Measurements from ENCODE around the gene MUSTN1.

Gene MUSTN1

GRCh38 chr3:52809149-52809548, 25.7 kb downstream of the MUSTN1 start:
- DNase-seq (ENCODE audit: low read depth, low spot score), result no peak
- H3K9me3 ChIP-seq (ENCODE audit: insufficient read depth, low read length), result no peaks in the 10 kb centered on the region
- peaks cover 4% of the 10 kb centered on the region for H3K27me3 ChIP-seq (ENCODE audit: insufficient read depth, insufficient read length)
- peaks cover 3% of the 10 kb centered on the region for H3K4me1 ChIP-seq (ENCODE audit: insufficient read depth, insufficient read length)
- no peak overlapping the region for H3K4me3 ChIP-seq (ENCODE audit: insufficient read length, low read depth)
- no peaks in the 10 kb centered on the region for H3K36me3 ChIP-seq (ENCODE audit: insufficient read depth, insufficient read length, low read length)
- TF ChIP-seq SUZ12 (IDR thresholded peaks at IDR 0.05; ENCODE audit: extremely low read depth, insufficient read depth, insufficient read length) (no peak), YY1 (IDR thresholded peaks at IDR 0.05; ENCODE audit: insufficient read depth, insufficient read length) (no peak), ZNF274 (IDR thresholded peaks at IDR 0.05; ENCODE audit: low read depth, low read length) (no peak)
- H3K9ac ChIP-seq (ENCODE audit: insufficient read length, low read depth), result no peak overlapping the region

GRCh38 chr3:52805270-52806039, 29.4 kb downstream of the MUSTN1 start:
- H3K9me3 ChIP-seq (ENCODE audit: insufficient read depth, low read length), result no peaks in the 10 kb centered on the region
- peaks cover 3% of the 10 kb centered on the region for H3K4me1 ChIP-seq (ENCODE audit: insufficient read depth, insufficient read length)
- no peaks in the 10 kb centered on the region for H3K36me3 ChIP-seq (ENCODE audit: insufficient read depth, insufficient read length, low read length)
- H3K4me3 ChIP-seq (ENCODE audit: insufficient read length, low read depth), result no peak overlapping the region
- no peak for TF ChIP-seq ZNF274 (IDR thresholded peaks at IDR 0.05; ENCODE audit: low read depth, low read length)
- no peak for TF ChIP-seq SUZ12 (IDR thresholded peaks at IDR 0.05; ENCODE audit: extremely low read depth, insufficient read depth, insufficient read length)
- TF ChIP-seq YY1 (IDR thresholded peaks at IDR 0.05; ENCODE audit: insufficient read depth, insufficient read length), result no peak
- no peak overlapping the region for H3K9ac ChIP-seq (ENCODE audit: insufficient read length, low read depth)
- no peak for DNase-seq (ENCODE audit: low read depth, low spot score)
- peaks cover 4% of the 10 kb centered on the region for H3K27me3 ChIP-seq (ENCODE audit: insufficient read depth, insufficient read length)

GRCh38 chr3:52801839-52802238, 33.0 kb downstream of the MUSTN1 start:
- Histone ChIP-seq H3K9ac (ENCODE audit: insufficient read length, low read depth) (no peak overlapping the region), H3K9me3 (ENCODE audit: insufficient read depth, low read length) (no peaks in the 10 kb centered on the region), H3K36me3 (ENCODE audit: insufficient read depth, insufficient read length, low read length) (no peaks in the 10 kb centered on the region), H3K27me3 (ENCODE audit: insufficient read depth, insufficient read length) (no peaks in the 10 kb centered on the region), H3K4me3 (ENCODE audit: insufficient read length, low read depth) (no peak overlapping the region), H3K4me1 (ENCODE audit: insufficient read depth, insufficient read length) (peaks cover 8% of the 10 kb centered on the region)
- no peak for DNase-seq (ENCODE audit: low read depth, low spot score)
- TF ChIP-seq ZNF274 (IDR thresholded peaks at IDR 0.05; ENCODE audit: low read depth, low read length) (no peak), SUZ12 (IDR thresholded peaks at IDR 0.05; ENCODE audit: extremely low read depth, insufficient read depth, insufficient read length) (no peak), YY1 (IDR thresholded peaks at IDR 0.05; ENCODE audit: insufficient read depth, insufficient read length) (no peak)

- Histone ChIP-seq H3K4me3 (ENCODE audit: insufficient read length, low read depth) (no peak overlapping the region), H3K9ac (ENCODE audit: insufficient read length, low read depth) (no peak overlapping the region), H3K27me3 (ENCODE audit: insufficient read depth, insufficient read length) (no peaks in the 10 kb centered on the region), H3K4me1 (ENCODE audit: insufficient read depth, insufficient read length) (peaks cover 5% of the 10 kb centered on the region), H3K9me3 (ENCODE audit: insufficient read depth, low read length) (no peaks in the 10 kb centered on the region), H3K36me3 (ENCODE audit: insufficient read depth, insufficient read length, low read length) (no peaks in the 10 kb centered on the region)
- TF ChIP-seq YY1 (IDR thresholded peaks at IDR 0.05; ENCODE audit: insufficient read depth, insufficient read length) (no peak), SUZ12 (IDR thresholded peaks at IDR 0.05; ENCODE audit: extremely low read depth, insufficient read depth, insufficient read length) (no peak), ZNF274 (IDR thresholded peaks at IDR 0.05; ENCODE audit: low read depth, low read length) (no peak)
- no peak for DNase-seq (ENCODE audit: low read depth, low spot score)
These were observed 34.7 kb downstream of the MUSTN1 start for GRCh38 chr3:52800079-52800478.

GRCh38 chr3:52798978-52799476, 35.8 kb downstream of the MUSTN1 start:
- TF ChIP-seq ZNF274 (IDR thresholded peaks at IDR 0.05; ENCODE audit: low read depth, low read length) (no peak), SUZ12 (IDR thresholded peaks at IDR 0.05; ENCODE audit: extremely low read depth, insufficient read depth, insufficient read length) (no peak), YY1 (IDR thresholded peaks at IDR 0.05; ENCODE audit: insufficient read depth, insufficient read length) (no peak)
- DNase-seq (ENCODE audit: low read depth, low spot score), result peak; percentile 38
- Histone ChIP-seq H3K4me3 (ENCODE audit: insufficient read length, low read depth) (no peak overlapping the region), H3K9me3 (ENCODE audit: insufficient read depth, low read length) (no peaks in the 10 kb centered on the region), H3K36me3 (ENCODE audit: insufficient read depth, insufficient read length, low read length) (no peaks in the 10 kb centered on the region), H3K4me1 (ENCODE audit: insufficient read depth, insufficient read length) (peaks cover 8% of the 10 kb centered on the region), H3K9ac (ENCODE audit: insufficient read length, low read depth) (no peak overlapping the region), H3K27me3 (ENCODE audit: insufficient read depth, insufficient read length) (no peaks in the 10 kb centered on the region)

GRCh38 chr3:52798376-52798977, 36.3 kb downstream of the MUSTN1 start:
- Histone ChIP-seq H3K9me3 (ENCODE audit: insufficient read depth, low read length) (no peaks in the 10 kb centered on the region), H3K4me1 (ENCODE audit: insufficient read depth, insufficient read length) (peaks cover 9% of the 10 kb centered on the region), H3K9ac (ENCODE audit: insufficient read length, low read depth) (no peak overlapping the region), H3K4me3 (ENCODE audit: insufficient read length, low read depth) (no peak overlapping the region), H3K36me3 (ENCODE audit: insufficient read depth, insufficient read length, low read length) (no peaks in the 10 kb centered on the region), H3K27me3 (ENCODE audit: insufficient read depth, insufficient read length) (no peaks in the 10 kb centered on the region)
- TF ChIP-seq SUZ12 (IDR thresholded peaks at IDR 0.05; ENCODE audit: extremely low read depth, insufficient read depth, insufficient read length) (no peak), ZNF274 (IDR thresholded peaks at IDR 0.05; ENCODE audit: low read depth, low read length) (no peak), YY1 (IDR thresholded peaks at IDR 0.05; ENCODE audit: insufficient read depth, insufficient read length) (no peak)
- no peak for DNase-seq (ENCODE audit: low read depth, low spot score)

GRCh38 chr3:52796411-52796810, 38.4 kb downstream of the MUSTN1 start:
- H3K27me3 ChIP-seq (ENCODE audit: insufficient read depth, insufficient read length), result peaks cover 3% of the 10 kb centered on the region
- TF ChIP-seq ZNF274 (IDR thresholded peaks at IDR 0.05; ENCODE audit: low read depth, low read length), result no peak
- TF ChIP-seq YY1 (IDR thresholded peaks at IDR 0.05; ENCODE audit: insufficient read depth, insufficient read length), result no peak
- no peak for TF ChIP-seq SUZ12 (IDR thresholded peaks at IDR 0.05; ENCODE audit: extremely low read depth, insufficient read depth, insufficient read length)
- no peaks in the 10 kb centered on the region for H3K9me3 ChIP-seq (ENCODE audit: insufficient read depth, low read length)
- no peak overlapping the region for H3K4me3 ChIP-seq (ENCODE audit: insufficient read length, low read depth)
- H3K36me3 ChIP-seq (ENCODE audit: insufficient read depth, insufficient read length, low read length), result no peaks in the 10 kb centered on the region
- DNase-seq (ENCODE audit: low read depth, low spot score), result no peak
- H3K4me1 ChIP-seq (ENCODE audit: insufficient read depth, insufficient read length), result peaks cover 9% of the 10 kb centered on the region
- no peak overlapping the region for H3K9ac ChIP-seq (ENCODE audit: insufficient read length, low read depth)

All from NT2/D1 (cell line).